HG03045 (cell line): Measurements from ENCODE around the gene ATP6V0D1.

Experiments used
- ATAC-seq: cut with Tn5 transposase; IDR thresholded peaks from one replicate; pipeline ENCODE4 v1.9.1; 2021; ENCODE audit warnings: mild to moderate bottlenecking, moderate library complexity; ENCODE audit not compliant: unreplicated experiment

Gene ATP6V0D1

DNA sequence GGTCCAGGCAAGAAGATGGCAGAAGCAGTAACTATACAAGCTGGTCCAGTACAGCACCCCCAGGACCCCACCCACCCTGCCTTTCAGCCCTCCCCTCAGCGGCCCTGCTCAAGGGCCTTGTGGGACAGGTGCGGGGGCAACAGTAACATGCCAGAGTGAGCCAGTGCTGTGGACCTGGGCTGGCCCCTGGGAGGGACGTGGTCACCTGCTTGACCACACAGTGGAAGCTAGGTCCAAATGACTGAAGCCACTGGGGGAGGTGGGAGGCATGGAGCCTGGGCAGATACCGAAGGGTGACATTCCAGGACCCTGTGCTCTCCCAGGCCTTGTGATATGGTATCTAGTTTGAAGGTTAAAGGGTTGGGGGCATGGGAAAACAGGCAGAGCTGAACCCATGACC is 17.3 kb downstream of the ATP6V0D1 start:
- ATAC-seq, result no peak

GRCh38 chr16:67463059-67463458 is 17.9 kb downstream of the ATP6V0D1 start:
- ATAC-seq, result no peak

- no peak for ATAC-seq
These were observed 18.7 kb downstream of the ATP6V0D1 start for GRCh38 chr16:67462279-67462655.

DNA sequence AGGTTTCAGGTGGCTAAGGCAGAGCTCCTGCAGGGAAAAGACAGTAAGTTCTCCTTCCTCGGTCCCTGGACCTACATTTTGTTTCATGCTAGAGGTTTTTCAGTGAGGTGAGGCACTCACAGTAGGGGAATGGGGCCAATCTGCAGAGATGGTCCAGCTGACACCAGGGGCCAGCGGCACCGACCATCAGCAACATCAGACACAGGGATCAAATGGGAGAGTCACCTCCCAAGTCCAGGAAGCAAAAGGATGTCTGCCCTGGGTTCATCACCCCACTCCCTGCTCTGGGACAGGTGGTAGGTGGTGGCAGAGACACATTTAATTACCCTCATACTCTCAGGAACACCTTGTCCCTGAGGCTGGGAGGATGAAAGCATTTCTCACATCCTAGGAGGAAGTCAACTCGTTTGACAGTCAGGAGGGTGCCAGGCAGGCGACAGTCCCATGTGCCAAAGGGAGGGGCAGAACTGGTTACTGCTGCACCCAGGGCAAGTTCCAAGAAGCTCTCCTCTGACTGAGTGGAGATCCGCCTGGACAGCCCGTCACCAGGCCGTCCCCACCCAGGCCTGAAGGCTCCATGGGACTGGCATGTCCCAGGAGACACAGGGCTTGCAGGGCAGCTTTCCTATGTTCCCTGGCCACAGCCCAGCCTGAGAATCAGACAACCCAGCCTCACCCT is 19.2 kb downstream of the ATP6V0D1 start:
- no peak for ATAC-seq

DNA sequence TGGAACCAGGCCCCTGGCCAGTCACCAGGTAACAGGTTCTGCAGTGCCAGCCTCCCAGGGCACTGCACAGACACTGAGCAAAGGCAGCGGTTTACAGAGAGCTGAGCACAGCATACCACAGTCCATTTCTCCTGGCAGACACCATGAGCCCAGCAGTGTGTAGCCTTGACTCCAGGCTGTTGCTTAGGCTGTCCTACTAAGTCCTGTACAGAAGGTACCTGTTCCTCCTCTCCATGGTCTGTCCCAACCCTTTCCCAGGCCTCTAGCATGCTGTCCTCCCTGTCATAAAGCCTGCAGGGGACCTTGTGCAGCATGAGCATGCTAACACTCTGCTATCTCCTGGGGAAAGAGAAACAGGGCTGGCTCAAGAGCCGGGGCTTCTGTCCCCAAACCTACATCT is 20.0 kb downstream of the ATP6V0D1 start:
- no peak for ATAC-seq

- ATAC-seq, result no peak
These were observed 20.8 kb downstream of the ATP6V0D1 start for GRCh38 chr16:67460168-67460567.

GRCh38 chr16:67459861-67460150 is 21.2 kb downstream of the ATP6V0D1 start:
- no peak for ATAC-seq

DNA sequence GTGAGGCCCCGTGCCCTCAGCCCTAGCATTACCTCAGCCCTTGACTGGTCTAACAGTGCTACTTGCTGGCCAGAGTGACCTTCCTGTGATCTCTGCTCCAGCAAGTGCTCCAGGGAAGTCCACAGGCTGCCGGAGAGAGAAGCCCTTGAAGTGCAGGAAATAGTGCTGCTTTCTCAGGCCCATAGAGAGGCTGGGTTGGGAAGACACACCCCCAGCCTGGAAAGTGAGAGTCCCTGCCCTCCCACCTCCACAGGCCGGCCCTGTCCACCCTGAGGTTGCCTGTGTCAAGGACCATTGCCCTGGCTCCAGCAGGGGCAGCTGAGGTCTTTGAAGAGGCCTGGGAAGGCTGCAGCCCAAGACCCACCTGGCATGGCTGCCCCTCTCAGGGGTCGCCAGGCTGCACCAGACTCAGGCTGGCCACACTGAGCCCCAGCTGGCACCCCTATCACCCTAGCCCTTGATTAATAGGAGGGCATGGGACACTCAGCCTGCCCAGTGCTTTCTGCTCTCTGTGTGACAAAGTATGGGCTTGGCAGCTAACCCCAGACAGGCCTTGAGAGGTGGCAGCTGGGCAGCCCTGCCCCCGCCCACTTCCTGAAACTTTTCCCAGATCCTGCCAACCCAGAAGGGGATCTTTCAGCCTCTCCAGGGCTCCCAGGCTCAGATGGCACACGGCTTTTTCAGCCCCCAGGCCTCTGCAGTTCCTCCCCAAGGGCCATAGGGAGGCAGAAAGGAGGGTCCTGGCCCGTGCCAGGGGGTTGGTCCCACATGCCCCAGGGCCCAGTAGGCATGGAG is 21.7 kb downstream of the ATP6V0D1 start:
- ATAC-seq, result no peak

DNA sequence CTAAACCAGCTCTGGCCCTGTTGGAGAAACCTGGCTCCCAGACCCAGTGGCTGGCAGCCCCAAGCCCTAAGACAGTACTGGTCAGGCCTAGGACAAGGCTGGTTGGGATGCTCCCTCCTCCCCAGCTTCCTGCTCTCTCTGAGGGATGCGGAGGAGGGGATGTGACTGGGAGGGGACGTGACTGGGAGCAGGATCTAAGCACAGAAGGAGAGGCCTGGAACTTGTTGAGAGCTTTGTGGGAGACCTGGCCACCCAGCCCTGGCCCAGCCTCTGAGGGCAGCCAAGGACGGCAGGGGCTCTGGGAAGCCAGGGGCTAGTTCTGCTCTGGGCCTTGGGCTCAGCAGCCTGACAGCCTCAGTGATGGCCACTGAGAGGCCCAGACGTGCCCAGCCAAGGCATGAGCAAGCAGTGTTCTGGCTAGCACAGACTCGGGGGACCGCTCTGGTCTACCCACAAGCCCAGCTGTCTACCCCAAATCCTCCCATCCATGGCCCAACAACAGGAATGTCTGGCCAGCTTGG is 22.8 kb downstream of the ATP6V0D1 start:
- ATAC-seq, result no peak

DNA sequence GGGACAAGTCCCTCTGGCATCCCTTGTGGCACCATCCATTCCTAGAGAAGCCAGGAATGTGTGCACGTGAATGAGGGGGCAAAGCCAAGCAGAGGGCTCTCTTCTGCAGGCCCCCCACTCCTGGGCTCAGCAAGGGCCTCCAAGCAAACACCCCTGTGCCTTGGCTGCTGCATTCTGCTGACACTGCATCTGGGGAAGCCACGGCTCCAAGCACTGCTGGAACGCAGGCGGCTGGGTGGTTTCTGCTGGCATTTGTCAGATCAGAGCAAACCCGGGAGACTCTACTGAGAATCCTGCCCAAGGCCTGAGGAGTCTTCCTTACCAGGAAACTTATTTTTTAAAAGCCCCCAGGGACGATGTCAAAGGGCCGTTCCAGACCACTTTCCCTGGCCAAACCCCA is 23.3 kb downstream of the ATP6V0D1 start:
- no peak for ATAC-seq

DNA sequence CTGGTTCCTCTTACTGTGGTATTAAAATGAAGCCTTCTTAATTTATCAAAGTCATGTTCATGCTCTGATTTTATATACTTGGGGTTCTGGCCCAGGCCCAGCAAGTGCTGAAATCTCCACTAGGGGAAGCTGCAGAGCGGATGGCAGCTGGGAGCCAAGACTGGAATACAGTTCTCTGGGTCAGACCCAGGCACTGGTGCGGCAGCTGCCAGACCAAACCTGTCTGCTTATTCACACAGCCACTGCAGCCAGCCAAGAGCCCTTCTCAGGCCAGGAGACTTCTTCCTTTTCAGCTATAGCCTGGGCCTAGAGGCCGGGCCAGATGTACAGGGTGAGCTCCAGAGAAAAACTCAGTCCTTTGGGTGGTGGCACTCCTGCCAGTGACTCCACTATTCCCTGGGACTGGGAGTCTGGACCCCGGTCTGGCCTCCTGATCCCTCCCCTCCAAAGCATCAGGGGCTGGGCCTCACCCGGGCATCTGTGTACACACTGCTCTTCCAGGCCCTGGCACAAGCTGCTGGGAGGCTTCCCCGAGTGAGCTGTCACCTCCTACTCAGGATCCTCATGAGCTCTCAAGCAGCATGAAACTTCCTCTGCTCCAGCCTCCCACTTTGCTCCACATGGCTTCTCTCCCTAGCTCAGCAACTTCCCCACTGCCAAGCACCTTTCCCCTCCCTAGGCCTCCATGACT is 24.4 kb downstream of the ATP6V0D1 start:
- no peak for ATAC-seq

GRCh38 chr16:67454852-67455251 is 26.1 kb downstream of the ATP6V0D1 start:
- ATAC-seq, result no peak

- no peak for ATAC-seq
These were observed 26.9 kb downstream of the ATP6V0D1 start for GRCh38 chr16:67454104-67454503.

- ATAC-seq, result no peak
These were observed 29.1 kb downstream of the ATP6V0D1 start for GRCh38 chr16:67451704-67452435.

- no peak for ATAC-seq
These were observed 29.8 kb downstream of the ATP6V0D1 start for GRCh38 chr16:67451061-67451703.

DNA sequence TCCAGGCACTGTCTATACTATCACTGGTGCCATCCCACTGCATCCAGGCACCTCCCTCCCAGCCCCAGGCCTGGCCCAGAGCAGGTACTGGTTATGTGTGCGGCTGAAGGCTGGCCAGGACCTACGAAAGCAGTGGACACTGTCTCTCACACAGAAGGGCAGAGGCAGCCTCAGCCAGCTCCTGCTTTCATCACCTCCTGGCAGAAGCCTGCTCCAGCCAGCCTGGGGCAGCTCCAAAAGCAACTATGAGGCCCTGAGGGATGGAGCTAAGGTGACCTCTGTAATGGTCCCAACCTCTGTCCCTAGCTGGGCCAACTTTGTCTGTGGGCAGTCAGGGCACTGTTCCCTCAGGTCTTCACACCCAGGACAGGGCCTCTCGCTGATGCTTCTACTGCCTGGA is 31.2 kb downstream of the ATP6V0D1 start:
- ATAC-seq, result no peak

DNA sequence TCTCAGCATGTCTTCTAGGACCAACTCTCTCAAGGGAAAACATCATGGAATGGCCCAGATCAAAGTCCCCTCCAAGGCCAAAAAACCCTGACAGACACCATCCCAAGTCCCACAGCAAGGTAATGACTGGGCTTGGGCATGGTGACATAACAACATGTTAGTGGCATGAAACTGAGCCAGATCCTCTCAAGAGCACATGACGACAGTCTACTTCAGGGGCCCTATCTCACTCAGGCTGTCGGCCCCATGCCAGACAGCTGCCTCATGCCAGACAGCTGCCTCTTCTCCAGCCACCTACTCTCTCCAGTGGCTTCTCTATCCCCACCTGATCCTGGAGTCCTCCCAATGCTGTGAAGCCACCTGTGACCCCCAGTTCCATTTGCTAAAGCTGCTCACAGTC is 31.6 kb downstream of the ATP6V0D1 start:
- no peak for ATAC-seq

GRCh38 chr16:67448580-67448979 is 32.4 kb downstream of the ATP6V0D1 start:
- ATAC-seq, result no peak

DNA sequence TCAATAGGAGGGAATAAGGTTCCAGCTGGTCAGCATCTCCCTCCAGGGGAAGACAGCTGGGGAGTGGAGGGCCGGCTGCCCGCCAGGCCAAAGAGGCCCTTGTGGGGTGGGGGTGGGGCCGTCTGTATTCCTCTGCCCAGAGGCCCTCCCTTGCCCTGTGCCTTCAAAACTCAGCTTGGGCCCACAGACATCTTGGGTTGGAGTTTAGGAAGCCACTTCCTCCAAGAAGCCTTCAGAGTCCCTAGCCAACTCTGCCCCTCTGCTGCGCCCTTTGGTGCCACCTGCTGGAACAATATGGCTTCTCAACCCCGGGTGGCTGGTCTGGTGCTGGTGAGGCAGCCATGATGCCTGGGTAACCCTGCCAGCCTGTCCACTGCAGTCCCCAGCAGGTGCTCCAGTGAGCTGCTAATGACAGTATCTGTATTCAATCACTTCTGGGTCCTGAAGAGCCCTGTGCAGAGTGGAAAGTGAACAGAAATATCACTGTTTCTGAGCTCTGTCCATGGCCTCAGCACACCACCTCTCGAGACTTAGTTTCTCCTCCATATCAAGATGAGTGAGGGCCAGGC is 33.4 kb downstream of the ATP6V0D1 start:
- no peak for ATAC-seq

- ATAC-seq, result no peak
These were observed 33.9 kb downstream of the ATP6V0D1 start for GRCh38 chr16:67446968-67447507.
